HepG2 (cell line): ENCODE data around the gene PDXDC1. TPM values are rescaled to one million over a fixed set of nuclear protein-coding genes. Genes with fewer than 3 reads are reported as not detected.
"Not testable (repeated sequence)": the region's sequence is repeated elsewhere in the genome, so short reads cannot be mapped to it uniquely, and the experiment has no call there.

ENCODE experiments used
- E2F2 ChIP-seq: sonication (generic); formaldehyde crosslinking; IDR thresholded peaks from 2 replicates; pipeline ENCODE4 v1.4.0; 2020; ENCODE audit warnings: missing genetic modification reagents, borderline replicate concordance
- KAT8 ChIP-seq: IDR thresholded peaks from 2 replicates; pipeline ENCODE4 v1.6.1; 2016; ENCODE audit warnings: missing genetic modification reagents, missing compliant biosample characterization
- NR2F6 ChIP-seq, 2 experiments: IDR thresholded peaks; 2 replicates each; pipeline ENCODE4 v1.6.1; 2016; ENCODE audit warnings: antibody characterized with exemption in 1 of 2, mild to moderate bottlenecking in 1 of 2
- POGK ChIP-seq: sonication (generic); formaldehyde crosslinking; conservative IDR thresholded peaks from 2 replicates; pipeline ENCODE4 v1.8.0; 2022; ENCODE audit warnings: mild to moderate bottlenecking, moderate library complexity, missing genetic modification reagents
- SPEN ChIP-seq: sonication (generic); formaldehyde crosslinking; IDR thresholded peaks from 2 replicates; pipeline ENCODE4 v1.5.1; 2020; ENCODE audit warnings: low read depth, mild to moderate bottlenecking, missing genetic modification reagents
- TMF1 ChIP-seq: sonication (generic); formaldehyde crosslinking; IDR thresholded peaks from 2 replicates; pipeline ENCODE4 v1.8.1; 2022; ENCODE audit warnings: low read depth, missing genetic modification reagents
- ZNF407 ChIP-seq: sonication (generic); formaldehyde crosslinking; IDR thresholded peaks from one replicate; pipeline ENCODE4 v1.5.1; 2020; ENCODE audit warnings: mild to moderate bottlenecking, missing genetic modification reagents; ENCODE audit errors: not compliant biosample characterization
- polyA plus RNA-seq, 8 experiments: library from polyadenylated mRNA; depleted of rRNA in 3 of 8; stranded (reverse) in 7 of 8; unstranded in 1 of 8; fragments of >200 nt; fragmentation: Illumina TruSeq in 4 of 8; extraction: Trizol in 4 of 8; gene quantifications; 2 replicates each; pipeline versions ENCODE4 v1.2.1 to v1.2.3, GENCODE V29; 2011 to 2016; ENCODE audit warnings: low read depth in 4 of 8, missing spikeins in 1 of 8, mixed read lengths in 1 of 8; ENCODE audit not compliant: insufficient read depth in 1 of 8
- total RNA-seq, 5 experiments: library from RNA; depleted of rRNA; stranded (reverse); fragments of >200 nt; fragmentation: Illumina TruSeq; extraction: Trizol; gene quantifications; 2 replicates each; pipeline ENCODE4 v1.2.3, GENCODE V29; 2016; ENCODE audit warnings: low read depth in 1 of 5
- TF ChIP-seq, protein P1 (sequence below): sonication (generic); formaldehyde crosslinking; IDR thresholded peaks from 2 replicates; pipeline ENCODE4 v1.5.0; 2020; ENCODE audit warnings: mild to moderate bottlenecking, missing genetic modification reagents, borderline replicate concordance
- TF ChIP-seq, protein P2 (sequence below): sonication (generic); formaldehyde crosslinking; IDR thresholded peaks from 2 replicates; pipeline ENCODE4 v1.8.0; 2022; ENCODE audit warnings: missing genetic modification reagents, mild to moderate bottlenecking, inconsistent platforms, borderline replicate concordance

PDXDC1 gene
- total and polyA plus RNA-seq, 2 of the 13 experiments (the other 11 are each of a cell fraction or from before 2014, with no cell fraction given), result 133 to 169 TPM

DNA sequence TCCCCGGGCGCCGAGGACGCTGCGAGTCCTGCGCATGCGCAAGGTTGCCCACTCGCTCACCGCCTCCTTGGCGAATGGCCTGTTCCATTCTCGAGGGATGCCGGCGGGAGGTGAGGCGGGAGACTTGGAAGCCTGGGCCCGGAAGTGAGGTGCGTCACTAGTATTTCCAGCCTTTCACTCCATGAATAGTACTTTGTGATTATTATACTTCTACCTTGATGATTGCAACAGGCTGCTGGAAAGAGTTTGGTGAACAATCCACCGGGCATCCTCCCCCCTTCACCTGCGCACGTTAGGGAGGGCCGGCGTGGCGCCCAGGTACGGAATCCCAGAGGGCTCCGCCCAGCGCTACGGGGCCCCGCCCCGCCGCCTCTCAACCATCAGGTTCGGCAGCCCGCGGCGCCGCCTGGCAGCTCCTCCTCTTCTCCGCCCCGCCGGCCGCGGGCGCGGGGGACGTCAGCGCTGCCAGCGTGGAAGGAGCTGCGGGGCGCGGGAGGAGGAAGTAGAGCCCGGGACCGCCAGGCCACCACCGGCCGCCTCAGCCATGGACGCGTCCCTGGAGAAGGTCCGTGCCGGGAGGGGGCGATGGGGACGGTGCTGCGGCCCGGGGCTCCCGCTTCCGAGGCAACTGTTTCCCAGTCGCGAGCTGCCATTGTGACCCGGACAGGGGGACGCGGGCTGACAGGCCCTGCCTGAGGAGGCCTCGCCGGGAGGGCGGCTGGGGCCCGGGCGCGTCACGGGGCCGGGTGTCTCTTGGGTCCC is at the start of gene PDXDC1 (continued):
- TF ChIP-seq, protein P1, sequence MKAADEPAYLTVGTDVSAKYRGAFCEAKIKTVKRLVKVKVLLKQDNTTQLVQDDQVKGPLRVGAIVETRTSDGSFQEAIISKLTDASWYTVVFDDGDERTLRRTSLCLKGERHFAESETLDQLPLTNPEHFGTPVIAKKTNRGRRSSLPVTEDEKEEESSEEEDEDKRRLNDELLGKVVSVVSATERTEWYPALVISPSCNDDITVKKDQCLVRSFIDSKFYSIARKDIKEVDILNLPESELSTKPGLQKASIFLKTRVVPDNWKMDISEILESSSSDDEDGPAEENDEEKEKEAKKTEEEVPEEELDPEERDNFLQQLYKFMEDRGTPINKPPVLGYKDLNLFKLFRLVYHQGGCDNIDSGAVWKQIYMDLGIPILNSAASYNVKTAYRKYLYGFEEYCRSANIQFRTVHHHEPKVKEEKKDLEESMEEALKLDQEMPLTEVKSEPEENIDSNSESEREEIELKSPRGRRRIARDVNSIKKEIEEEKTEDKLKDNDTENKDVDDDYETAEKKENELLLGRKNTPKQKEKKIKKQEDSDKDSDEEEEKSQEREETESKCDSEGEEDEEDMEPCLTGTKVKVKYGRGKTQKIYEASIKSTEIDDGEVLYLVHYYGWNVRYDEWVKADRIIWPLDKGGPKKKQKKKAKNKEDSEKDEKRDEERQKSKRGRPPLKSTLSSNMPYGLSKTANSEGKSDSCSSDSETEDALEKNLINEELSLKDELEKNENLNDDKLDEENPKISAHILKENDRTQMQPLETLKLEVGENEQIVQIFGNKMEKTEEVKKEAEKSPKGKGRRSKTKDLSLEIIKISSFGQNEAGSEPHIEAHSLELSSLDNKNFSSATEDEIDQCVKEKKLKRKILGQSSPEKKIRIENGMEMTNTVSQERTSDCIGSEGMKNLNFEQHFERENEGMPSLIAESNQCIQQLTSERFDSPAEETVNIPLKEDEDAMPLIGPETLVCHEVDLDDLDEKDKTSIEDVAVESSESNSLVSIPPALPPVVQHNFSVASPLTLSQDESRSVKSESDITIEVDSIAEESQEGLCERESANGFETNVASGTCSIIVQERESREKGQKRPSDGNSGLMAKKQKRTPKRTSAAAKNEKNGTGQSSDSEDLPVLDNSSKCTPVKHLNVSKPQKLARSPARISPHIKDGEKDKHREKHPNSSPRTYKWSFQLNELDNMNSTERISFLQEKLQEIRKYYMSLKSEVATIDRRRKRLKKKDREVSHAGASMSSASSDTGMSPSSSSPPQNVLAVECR (CRISPR knock-in tag), result peak; percentile 96
- TF ChIP-seq ZNF407 (CRISPR knock-in tag) (peak; percentile 77), SPEN (CRISPR knock-in tag) (peak; percentile 69), E2F2 (CRISPR knock-in tag) (peak; percentile 88), NR2F6 (CRISPR knock-in tag; IDR thresholded peaks at IDR 0.05) (peak; percentile 29; the same call in 1 of the 2 replicates), KAT8 (CRISPR knock-in tag) (peak; percentile 69; the same call in 1 of the 2 replicates), POGK (0 out of 2 replicates have a peak, but pooled peaks have one; percentile 74), TMF1 (peak; percentile 67; the same call in 1 of the 2 replicates)
- TF ChIP-seq, protein P2, sequence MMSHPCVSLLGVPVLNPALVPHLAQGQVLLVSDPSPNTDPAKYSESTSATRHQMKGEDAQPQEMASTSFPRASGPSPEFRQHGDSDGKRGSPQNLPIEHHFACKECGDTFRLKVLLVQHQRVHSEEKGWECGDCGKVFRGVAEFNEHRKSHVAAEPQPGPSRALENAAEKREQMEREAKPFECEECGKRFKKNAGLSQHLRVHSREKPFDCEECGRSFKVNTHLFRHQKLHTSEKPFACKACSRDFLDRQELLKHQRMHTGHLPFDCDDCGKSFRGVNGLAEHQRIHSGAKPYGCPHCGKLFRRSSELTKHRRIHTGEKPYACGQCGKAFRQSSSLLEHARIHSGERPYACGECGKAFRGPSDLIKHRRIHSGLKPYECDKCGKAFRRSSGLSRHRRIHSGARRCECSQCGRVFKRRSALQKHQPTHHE, result 0 out of 2 replicates have a peak, but pooled peaks have one; percentile 46
- TF ChIP-seq NR2F6 (IDR thresholded peaks at IDR 0.05), result not testable (repeated sequence)
